GM08714 (cell line): ENCODE results near the gene SKA2.

Experiments
- H3K4me3 ChIP-seq: fragments of 200-500 bp; sonication (Bioruptor generic); 2 replicates; pipeline ENCODE4 v1.5.1; 2014; ENCODE audit warnings: mild to moderate bottlenecking, low read length, inconsistent platforms
- ZNF274 ChIP-seq: IDR thresholded peaks from 2 replicates; pipeline ENCODE4 v1.6.1; 2012; ENCODE audit warnings: mild to moderate bottlenecking, low read depth, low read length

The SKA2 gene

DNA sequence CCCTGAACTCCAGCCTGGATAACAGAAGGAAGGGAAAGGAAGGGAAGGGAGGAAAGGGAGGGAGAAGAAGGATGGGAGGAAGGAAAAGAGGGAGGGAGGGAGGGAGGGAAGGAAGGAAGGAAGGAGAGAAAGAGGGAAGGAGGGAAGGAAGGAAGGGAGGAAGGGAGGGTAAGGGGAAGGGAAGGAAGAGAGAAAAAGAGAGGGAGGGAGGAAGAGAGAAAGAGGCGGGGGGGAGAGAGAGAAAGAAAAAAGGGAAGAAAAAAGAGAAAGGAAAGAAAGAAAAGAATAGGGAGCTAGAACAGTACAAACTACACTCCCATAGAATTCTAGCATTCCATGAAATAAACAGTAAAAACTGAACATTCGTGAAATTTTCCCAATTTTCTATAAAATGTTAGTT, 25.2 kb downstream of the SKA2 start:
- no peak overlapping the region for H3K4me3 ChIP-seq
- no peak for TF ChIP-seq ZNF274

DNA sequence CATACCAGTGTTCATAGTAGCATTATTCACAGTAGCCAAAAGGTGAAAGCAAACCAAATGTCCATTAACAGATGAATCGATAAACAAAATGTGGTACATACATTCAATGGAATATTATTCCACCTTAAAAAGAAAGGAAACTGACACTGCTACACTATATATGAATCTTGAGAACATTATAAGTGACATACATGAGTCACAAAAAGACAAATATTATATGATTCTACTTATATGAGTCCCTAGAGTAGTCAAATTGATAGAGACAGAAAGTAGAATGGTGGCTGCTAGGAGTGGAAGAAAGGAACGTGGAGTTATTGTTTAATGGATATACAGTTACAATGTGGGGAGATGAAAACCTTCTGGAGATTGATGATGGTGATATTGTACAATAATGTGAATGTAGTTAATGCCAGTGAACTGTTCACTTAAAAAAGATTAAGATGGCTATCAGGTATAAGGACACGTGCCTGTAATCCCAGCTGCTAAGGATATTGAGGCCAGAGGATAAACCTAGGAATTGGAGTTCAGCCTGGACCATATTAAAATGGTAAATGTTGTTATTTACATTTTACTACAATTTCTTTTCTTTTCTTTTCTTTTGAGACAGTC, 28.1 kb downstream of the SKA2 start:
- H3K4me3 ChIP-seq: no peak overlapping the region
- no peak for TF ChIP-seq ZNF274

DNA sequence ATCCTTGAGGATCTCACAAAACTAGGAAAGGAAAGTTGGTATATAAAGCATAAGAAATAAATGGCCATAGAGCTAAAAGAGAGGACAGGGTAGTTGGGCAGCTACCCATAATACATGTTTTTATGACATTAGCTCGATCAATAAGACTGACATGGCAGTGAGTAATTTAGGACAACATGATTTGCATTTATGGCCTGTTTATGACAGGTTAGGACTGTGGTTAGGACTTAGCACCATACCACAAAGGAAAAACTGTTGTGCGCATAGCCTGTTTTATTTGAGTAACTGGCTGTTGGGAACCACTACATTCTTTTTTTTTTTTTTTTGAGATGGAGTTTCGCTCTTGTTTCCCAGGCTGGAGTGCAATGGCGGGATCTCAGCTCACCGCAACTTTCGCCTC, 30.3 kb downstream of the SKA2 start:
- no peak overlapping the region for H3K4me3 ChIP-seq
- no peak for TF ChIP-seq ZNF274

DNA sequence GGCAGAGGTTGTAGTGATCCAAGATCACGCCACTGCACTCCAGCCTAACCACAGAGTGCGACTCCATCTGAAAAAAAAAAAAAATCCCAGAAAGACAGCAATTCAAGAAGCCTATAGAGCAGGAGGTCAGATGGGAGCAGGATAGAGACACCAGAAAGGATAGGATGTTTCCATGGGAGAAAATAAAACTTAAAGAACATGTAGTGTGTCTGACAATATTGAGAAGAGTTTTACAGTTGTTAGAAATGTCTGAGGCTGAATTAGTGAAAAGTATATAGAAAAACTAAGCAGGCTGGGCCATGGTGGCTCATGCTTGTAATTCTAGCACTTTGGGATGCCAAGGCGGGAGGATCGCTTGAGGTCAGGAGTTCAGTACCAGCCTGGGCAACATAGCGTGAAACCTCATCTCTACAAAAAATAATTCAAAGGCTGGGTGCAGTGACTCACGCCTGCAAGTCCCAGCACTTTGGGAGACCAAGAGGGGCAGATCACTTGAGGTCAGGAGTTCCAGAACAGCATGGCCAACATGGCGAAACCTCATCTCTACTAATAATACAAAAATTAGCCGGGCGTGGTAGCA, 33.0 kb downstream of the SKA2 start:
- H3K4me3 ChIP-seq: no peak overlapping the region
- TF ChIP-seq ZNF274: no peak

DNA sequence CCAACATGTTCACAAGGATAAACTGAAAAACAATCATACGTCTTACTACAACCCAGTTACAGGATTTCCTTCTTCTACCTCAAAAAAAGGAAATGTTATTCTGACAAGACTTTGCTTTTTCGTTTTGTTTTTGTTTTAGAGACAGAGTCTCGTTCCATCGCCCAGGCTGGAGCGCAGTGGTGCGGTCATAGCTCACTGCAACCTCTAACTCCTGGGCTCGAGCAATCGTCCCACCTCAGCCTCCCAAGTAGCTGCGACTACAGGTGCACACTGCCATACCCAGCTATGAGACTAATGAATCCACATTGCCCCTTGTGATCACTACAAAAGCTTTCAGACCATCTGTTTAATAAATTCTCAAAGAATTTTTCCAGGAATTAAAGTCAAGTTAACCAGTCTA, 39.5 kb downstream of the SKA2 start:
- H3K4me3 ChIP-seq: no peak overlapping the region
- no peak for TF ChIP-seq ZNF274

DNA sequence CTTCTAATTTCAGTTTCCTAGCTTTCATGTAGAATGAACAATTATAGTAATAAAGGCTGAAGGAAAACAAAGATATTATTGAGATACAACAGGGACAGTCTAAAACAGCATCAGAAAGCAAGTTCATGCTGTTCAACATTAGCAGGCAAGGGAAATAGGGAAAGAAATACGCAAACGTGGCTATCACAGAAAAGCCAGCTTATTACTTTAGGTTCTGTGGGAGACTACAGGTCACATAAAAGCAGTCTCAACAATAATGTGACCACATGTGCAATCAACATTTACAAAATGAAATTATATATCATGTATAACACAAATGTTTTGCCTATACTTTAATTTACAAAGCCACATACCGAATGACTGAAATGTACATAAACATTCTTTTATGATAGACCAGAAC, 43.4 kb downstream of the SKA2 start:
- TF ChIP-seq ZNF274: no peak
- H3K4me3 ChIP-seq: no peak overlapping the region

DNA sequence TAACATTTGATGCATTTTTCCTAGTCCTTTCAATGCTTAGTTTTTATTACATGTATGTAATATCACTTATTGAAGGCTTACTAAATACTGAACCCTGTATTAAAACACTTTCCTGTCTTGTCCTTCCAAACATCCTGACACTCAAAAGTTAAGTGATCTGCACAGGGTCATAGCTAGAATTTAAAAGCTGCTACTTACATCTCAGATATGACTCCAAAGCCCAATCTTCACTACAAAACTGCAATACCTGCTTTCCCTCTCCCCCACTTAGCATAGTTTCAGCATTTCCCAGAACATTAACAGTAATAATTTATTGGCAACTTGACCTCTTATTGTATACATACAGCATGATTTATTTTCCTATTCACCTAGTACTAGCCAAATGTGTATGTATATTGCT, 44.0 kb downstream of the SKA2 start:
- TF ChIP-seq ZNF274: no peak
- H3K4me3 ChIP-seq: no peak overlapping the region

DNA sequence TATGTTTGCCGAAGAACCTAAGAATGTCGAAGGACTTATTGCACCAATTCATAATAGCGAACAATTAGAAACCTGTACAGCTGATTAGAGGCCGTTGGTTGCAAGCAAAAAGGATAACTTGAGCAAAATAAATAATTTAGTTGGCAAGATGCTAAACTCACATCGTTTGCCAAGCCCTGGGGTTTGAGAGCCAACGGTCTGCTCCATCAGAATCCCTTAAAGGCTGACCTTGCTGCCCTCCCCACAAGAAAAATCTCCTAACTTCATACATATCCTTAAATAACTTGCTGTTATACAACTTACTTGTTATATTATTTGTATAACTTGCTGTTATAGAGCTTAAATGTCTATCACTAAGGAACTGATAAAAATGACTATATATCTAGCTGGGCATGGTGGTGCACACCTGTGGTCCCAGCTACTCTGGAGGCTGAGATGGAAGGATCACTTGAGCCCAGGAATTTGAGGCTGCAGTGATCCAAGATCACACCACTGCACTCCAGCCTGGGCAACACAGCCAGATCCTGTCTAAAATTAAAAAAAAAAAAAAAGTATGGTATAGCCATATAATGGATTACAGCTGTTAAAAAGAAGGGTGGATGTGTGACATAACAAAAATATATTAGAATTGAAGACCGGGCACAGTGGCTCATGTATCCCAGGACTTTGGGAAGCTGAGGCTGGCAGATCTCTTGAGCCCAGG, 46.4 kb downstream of the SKA2 start:
- no peak for TF ChIP-seq ZNF274
- no peak overlapping the region for H3K4me3 ChIP-seq

DNA sequence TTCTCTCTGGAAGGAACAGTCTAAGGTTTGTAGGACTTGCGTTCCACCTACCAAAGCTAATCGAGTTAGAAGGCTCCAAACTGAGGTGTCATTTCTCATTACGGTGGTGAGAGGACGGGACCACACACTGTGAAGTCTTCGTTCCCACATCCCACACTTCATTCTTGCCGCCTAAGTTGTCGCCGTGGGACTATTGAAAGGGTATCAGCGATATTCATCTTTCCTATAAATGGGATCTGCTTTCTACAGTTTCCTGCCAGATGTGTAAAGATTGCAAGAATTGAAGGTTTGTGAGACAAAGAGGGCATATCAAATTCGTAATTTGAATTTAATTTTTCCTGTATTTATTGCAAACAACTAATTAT, 47.7 kb downstream of the SKA2 start:
- peak overlapping the region; percentile 85 for H3K4me3 ChIP-seq
- no peak for TF ChIP-seq ZNF274

DNA sequence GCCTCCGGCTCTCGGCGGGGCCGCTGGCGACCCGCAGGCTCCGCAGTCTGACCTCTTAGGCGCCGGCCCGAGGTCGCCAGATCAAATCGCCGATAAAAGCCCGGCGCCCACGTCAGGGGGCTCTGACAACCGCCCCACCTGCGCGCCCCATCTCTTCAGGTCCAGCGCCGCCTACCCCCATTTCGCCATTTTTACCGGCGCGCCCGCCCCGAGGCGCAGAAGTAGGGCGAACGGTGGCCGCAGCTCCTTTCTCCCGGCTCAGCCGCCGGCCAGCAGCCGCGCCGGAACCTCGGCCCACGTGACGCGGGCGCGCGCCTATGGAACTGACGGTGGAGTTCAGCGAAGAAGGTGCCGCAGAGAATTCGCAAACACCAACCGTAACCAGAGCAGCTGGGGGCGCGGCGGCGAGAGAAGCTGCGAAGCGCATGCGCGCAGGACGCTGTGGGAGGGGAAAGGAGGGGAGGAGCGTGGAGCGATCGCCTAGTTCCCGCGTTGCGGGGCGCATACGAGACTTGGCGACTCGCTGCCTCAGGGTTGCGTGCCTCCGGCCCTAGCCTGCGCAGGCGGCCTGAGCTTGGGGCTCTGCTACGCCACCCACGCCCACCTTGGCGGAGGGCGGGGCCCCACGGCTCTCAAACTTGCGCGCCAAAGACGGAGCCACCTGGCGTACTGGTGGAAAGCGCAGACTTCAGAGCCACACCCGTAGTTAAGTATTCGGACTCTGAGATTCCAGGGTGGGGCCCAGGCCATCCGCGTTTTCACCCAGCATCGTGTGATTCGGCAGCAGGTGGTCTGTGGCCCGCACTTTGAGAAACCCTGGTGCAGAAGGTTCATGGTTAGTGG, 48.3 kb downstream of the SKA2 start, which contains the start of gene TRIM37:
Gene TRIM37 (minus strand): TSS at position 418 of the 843 bp plus-strand sequence. CDS start 419 bp downstream, outside the sequence.
- no peak for TF ChIP-seq ZNF274
- H3K4me3 ChIP-seq: peak within 1 kb of the TSS; percentile 86

DNA sequence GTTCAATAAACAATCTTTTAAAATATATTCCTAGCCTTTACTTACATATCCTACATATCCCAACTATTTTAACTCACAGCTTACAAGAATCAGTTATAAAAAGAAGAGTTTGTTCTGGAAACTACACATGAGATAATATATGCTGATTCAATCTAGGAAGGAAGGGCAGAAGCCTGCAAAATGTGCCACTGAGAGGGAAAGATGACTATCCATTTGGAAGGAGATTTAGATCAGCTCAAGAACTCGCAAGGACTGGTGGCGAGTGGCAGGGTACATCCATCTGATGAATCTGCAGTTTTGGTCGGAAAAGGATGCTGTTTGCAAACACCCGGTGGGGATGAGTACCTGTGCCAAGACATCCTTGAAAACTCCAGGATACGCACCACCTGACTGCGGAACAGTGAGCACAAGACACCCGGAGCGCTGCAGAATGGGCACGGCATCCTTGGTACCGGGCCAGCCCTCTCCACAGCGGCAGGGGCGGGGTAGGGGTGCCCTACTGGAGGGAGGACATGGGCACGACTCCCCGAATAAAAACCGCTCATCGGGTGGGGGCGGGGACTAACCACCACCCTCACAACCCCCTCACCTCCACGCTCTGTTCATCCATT, 49.0 kb downstream of the SKA2 start:
- no peak for TF ChIP-seq ZNF274
- H3K4me3 ChIP-seq: peak overlapping the region; percentile 86

DNA sequence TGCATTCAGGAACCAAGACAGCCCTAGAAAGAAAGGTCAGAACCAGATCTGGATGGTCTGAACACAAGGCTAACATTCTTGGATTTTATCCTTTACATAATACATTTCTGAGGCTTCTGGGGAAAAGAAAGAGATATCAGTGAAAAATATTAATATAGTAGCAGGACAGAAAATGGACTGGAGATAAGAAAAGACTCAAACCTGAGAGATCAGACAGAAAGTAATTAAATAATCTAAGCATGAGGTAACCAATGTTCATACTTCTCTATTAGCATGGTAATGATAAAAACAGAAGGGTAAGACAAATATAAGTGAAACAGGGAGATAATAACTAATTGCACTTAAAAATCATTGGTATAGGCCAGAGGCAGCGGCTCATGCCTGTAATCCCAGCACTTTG, 53.8 kb downstream of the SKA2 start:
- no peak for TF ChIP-seq ZNF274
- H3K4me3 ChIP-seq: no peak overlapping the region

DNA sequence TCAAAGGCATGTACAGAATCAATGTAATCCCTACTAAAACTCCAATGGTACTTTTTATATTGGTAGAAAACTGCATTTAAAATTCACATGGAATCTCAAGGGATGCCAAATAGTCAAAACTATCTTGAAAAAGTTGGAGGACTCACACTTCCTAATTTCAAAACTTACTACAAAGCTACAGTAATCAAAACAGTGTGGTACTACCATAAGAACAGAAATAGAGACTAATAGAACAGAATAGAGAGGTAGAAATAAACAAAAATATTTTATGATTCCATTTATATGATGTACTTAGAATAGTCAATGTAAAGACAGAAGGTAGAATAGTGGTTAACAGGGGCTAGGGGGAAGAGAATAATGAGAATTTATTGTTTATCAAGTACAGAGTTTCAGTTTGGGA, 57.1 kb downstream of the SKA2 start:
- no peak overlapping the region for H3K4me3 ChIP-seq
- TF ChIP-seq ZNF274: no peak

DNA sequence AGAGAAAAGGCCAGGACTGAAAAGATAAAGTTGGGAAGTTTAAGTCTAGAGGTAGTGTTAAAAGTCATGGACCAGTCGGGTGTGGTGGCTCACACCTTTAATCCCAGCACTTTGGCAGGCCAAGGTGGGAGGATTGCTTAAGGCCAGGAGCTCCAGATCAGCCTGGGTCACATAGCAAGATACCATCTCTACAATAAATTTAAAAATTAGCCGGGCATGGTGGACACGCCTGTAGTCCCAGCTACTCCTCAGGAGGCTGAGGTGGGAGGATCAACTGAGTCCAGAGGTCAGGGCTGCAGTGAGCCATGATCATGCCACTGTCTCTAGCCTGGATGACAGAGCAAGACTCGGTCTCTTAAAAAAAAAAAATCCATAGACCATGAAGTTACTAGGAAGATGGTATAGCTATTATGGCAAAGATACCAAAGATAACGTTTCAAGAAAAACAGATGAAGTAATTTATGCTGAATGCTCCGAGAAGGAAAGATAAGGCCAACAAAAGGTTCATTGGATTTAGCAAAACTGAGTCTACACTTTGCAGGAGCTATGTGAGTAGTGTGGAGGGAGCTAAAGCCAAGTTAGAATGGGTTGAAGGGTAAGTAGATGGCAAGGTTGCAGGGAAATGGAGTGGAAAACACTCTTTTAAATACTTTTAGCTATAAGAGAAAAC, 60.0 kb downstream of the SKA2 start:
- H3K4me3 ChIP-seq: no peak overlapping the region
- TF ChIP-seq ZNF274: no peak
